Stimulated activated CD4-positive, alpha-beta T cell treated with anti-CD3 and anti-CD28 coated beads, TNF-alpha, amount 100 ng/mL, for 48 hours (primary cell): ENCODE measurements around the gene STYXL1.
A peak's percentile ranks its signal among the peaks of the same experiment; 100 is the strongest.
"Not testable (repeated sequence)": the region's sequence is repeated elsewhere in the genome, so short reads cannot be mapped to it uniquely, and the experiment has no call there.

ENCODE experiments used
- DNase-seq, 3 donors: peaks; one replicate each; pipeline ENCODE4 v3.0.0-alpha.2; 2020; ENCODE audit warnings: low read depth in 3 of 3

The STYXL1 gene

DNA sequence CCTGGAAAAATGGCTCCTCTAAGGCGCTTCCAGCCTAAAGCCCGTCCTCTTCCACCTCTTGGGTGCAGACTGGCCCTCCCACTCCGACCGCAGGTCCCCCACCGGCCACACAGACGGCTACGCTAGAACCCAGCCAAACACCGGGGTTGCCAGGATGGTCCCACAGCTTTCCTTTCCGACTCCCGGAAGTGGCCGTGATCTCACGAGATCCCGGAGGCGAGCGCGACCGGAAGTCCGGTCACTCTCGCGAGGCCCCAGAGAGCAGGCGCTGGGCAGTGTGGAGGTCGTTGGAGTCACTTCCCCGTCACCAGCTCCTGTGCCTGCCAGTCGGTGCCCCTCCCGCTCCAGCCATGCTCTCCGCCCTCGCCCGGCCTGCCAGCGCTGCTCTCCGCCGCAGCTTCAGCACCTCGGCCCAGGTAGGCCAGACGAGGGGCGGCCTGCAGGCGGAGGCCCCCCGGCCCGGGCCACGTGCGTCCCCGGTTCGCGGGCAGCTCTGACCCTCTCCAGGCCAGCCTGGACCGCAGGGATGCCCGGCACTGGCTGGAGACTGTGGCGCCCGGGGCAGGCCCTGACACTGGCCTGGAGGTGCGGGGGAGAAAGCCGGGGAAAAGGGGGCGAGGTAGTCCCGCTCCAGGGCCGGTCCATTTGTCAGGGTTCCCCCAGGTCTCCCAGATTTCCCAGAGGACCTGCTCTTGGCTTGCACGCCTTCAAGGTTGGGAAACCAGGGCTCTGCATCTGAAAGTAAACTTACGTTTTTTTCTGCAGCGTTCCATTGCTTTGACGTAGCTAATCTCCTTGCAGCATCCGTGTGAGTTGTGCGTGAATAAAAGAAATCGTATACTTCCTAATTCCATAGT is at the start of gene STYXL1, which contains the start of gene MDH2:
Gene STYXL1 (minus strand): TSS at position 190 of the 857 bp plus-strand sequence. CDS start 17,477 bp downstream, outside the sequence.
Gene MDH2 (plus strand): TSS at position 296 of the 857 bp plus-strand sequence. CDS start 55 bp downstream, at position 351.
- DNase-seq: peak; percentile 82 to 89 (median 85)

DNA sequence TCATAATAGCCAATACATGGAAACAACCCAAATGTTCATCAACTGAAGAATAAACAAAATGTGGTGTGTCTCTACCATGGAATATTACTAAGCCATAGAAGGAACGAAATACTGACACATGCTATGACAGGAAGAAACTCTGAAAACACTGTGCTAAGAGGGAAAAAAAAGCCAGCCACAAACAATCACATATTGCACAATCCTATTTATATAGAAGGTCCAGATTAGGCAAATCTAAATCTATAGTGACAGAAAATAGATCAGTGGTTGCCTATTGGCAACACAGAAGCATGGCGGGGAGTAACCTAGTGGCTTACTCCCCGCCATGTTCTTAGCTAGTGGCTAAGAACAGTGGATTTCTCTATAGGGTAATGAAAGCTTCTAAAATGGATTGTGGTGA is 48.1 kb upstream of the STYXL1 start:
- no peak for DNase-seq

- not testable (repeated sequence) for DNase-seq
Measured at GRCh38 chr7:76094326-76094725, 46.5 kb upstream of the STYXL1 start.

GRCh38 chr7:76093531-76093930 is 45.7 kb upstream of the STYXL1 start:
- DNase-seq: not testable (repeated sequence)

GRCh38 chr7:76091506-76091905 is 43.7 kb upstream of the STYXL1 start:
- no peak for DNase-seq

DNA sequence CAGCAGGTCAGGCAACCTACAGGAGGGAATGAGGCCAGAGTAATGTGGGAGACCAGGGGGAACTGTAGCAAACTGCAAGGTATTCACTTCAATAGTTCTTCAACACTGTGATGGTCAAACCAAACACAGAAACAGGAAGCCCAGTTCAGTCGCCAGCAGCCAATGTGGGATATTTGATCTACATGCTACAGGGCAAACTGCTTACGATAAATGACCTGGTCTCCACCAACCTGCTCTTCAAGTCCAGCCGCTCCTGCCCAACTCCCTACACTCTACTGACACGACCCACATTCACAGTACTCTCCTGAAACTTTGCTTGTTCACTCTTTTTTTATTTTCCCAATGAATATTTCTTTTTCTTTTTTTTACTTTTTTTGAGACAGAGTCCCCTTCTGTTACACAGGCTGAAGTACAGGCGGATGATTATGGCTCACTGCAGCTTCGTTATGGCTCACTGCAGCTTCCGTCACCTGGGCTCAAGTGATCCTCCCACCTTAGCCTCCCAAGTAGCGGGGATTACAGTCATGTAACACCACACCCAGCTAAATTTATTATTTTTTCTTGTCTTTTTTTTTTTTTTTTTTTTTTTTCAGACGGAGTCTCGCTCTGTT is 42.2 kb upstream of the STYXL1 start:
- no peak for DNase-seq

- not testable (repeated sequence) for DNase-seq
Measured at GRCh38 chr7:76087362-76087791, 39.6 kb upstream of the STYXL1 start.

DNA sequence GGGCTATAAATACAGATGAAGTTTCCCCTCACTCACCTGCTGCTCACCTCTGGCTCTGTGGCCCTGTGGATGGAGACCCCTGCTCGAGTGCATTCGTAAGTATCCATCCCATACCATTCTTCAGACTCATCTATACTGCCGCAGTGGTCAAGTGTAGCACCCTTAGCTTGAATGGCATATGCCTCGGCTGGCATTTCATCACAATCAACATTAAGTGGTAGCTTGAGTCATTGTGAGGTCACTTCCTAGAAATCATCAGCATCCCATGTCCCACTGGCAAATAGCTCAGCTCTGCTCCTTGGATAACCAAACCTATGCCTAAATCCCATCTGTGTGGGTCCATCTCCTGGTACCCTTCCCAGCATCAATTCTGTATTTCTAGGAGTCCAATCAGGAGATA is 38.3 kb upstream of the STYXL1 start:
- no peak for DNase-seq

DNA sequence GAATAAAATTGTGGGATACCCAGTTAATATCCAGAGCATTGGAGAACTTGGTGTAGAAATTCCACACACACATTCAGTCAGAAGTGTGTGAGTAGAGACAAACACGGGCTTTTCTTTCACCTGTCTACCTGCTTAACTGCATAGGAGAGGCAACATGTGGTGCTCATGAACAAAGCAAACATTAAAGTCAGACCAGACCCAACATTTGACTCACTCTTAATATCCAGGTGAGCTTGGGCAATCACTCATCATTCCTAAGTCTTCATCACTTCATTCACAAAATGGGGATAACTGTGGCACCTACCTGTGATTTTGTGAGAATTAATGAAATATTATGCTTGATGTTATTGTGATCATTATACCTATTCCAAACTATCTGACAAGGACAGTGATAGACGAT is 36.3 kb upstream of the STYXL1 start:
- not testable (repeated sequence) for DNase-seq

DNA sequence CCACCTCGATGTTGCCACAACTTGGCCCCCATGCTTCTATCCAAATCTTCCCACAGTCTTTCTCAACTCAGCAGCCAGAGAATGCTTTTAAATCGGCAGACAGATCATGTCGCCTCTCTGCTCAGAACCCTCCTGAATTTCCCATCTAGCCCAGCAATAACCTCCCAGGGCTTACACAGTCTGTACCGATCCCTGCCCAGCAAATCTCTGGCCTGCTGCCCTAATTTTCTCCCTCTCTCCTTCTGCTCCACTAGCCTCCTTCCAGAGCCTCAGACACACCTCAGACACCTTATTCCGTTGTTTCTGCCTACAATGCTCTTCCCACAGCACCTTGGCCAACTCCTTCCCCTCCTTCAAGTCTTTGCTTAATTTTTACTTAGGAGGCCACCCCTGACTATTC is 32.4 kb upstream of the STYXL1 start:
- no peak for DNase-seq

- DNase-seq: no peak
Measured at GRCh38 chr7:76077435-76077834, 29.6 kb upstream of the STYXL1 start.

- no peak for DNase-seq
Measured at GRCh38 chr7:76076995-76077394, 29.2 kb upstream of the STYXL1 start.

- DNase-seq: no peak
Measured at GRCh38 chr7:76074972-76075370, 27.2 kb upstream of the STYXL1 start.

- DNase-seq: no peak
Measured at GRCh38 chr7:76074306-76074971, 26.6 kb upstream of the STYXL1 start.

DNA sequence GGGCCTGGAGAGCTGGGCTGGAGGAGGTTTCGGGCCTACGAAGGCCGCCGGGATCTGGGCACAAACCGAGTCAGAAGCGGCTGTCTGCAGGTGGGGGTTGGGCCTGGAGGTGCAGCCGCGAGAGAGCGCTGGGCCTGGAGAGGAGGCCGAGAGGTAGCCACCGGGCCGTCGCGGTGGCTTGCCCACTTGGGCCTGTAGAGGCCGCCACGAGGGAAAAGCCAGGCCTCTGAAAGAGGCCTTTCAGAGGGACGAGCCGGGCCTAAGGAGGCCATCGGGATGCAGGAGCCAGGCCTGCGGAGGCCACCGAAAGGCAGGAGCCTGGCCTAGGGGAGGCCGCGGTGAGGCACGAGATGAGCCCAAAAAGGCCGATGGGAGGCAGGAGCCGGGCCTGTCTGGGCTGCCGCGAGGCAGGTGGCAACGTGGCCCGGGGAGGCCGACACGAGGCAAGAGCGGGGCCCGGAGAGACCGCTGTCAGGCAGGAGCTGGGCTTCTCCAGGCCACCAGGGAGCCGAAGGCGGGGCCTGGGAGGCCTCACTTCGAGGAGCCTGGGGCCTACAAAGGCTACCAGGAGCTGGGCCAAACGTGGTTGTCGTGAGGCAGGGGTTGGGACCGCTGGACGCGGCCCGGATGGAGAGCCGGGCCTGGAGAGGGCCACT is 25.7 kb upstream of the STYXL1 start:
- DNase-seq: no peak

- no peak for DNase-seq
Measured at GRCh38 chr7:76072243-76073148, 24.7 kb upstream of the STYXL1 start.

DNA sequence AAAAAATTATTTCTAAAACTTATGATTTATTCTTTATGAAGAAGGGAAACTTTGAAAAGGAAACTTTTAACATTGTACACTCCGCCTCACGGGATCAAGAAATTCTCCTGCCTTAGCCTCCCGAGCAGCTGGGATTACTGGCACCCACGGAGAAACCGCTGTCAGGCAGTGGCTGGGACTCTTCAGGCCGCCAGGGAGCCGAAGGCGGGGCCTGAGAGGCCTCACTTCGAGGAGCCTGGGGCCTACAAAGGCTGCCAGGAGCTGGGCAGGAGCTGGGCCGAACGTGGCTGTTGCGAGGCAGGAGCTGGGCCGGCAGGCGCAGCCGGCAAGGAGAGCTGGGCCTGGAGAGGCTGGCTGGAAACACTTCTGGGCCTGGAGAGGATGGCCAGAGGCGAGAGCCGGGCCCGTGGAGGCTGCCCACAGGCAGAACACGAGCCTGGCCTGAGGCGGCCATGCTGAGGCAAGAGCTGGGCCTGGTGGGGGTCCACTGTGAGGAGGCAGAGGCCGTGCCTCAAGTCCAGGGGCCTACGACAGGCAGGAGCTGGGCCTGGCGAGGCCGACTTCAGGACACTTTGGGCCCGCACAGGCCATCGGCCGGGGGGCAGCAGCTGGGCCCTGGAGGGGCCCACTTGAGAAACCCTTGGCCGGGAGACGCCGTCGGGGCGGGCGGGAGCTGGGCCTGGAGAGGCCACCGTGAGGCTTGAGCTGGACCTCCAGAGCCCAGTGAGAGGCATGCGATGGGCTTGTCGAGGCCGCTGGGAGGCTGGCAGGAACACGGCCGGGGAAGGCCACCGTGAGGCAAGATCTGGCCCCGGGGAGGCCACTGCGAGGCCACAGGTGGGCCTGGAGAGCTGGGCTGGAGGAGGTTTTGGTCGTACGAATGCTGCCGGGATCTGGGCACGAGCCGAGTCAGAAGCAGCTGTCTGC is 23.8 kb upstream of the STYXL1 start:
- no peak for DNase-seq

DNA sequence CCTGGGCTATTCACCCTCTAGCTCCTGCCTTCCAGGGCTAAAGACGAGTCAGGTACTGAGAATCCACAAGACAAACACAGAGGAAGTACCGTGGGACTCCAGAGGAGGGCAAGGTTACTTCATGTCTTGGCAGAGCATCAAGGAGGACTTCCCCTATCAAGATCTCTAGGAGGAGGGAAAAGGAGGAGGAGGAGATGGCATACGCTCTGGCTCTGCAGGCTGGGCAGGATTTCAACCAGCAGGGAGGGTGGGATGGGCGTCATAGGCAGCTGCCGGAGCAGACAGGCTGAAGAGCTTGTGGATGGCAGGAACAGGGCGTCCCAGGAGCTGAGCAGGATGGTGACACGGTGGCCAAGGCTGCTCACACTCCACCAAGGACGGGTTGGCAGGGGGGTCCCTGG is 21.4 kb upstream of the STYXL1 start:
- no peak for DNase-seq

DNA sequence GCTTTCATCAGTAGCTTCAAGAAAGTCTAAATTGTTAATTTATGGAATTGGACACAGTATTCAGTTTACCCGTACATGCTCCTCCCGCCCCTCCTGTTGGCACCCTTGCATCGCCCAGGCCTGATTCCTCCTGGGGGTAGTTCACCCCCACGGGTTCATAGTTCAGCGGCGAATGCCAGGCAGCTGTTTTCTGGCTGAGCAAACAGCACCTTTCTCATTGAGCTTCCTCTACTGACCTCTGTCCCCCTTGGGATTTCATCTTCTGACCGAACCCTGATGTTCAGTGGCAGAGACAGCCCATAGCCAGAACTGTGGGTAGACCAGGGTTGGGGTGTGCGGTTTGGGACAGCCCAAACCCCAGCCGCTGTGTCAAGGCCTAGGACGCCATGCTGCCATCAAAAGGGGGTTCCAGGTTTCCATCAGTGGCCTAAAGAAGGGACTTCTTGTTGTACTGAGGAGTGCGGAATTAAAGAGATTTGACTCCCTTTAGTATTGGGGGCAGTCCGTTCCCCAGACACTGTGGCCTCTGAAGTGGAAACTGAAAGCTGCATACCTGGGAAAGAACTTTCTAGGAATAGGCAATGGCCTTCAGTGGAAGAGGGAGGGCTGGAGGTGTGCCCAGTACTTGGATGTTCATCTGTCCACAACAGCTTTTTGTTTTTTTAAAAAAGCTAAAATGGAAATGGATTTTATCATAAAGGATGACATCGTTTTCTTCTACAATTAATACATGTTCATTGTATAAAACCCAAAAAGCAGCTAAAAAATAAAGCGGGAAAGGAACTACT is 19.1 kb upstream of the STYXL1 start:
- no peak for DNase-seq
